ENCODE measurements around the gene UGT1A7. TPM values are rescaled to one million over a fixed set of nuclear protein-coding genes. Genes with fewer than 3 reads are reported as not detected.

UGT1A7 gene
- polyA plus RNA-seq, 1 experiment = 0.04 TPM

- POLR2A ChIA-PET = no interaction called here
- H3K27ac ChIP-seq (ENCODE audit: low read depth, low read length) = no peak overlapping the region
- TF ChIP-seq CTCF (IDR thresholded peaks at IDR 0.05; ENCODE audit: low read depth, low read length) = no peak
- DNase-seq (ENCODE audit: low read depth, low spot score) = no peak
- peaks cover 1% of the 10 kb centered on the region; the same call in 1 of the 2 replicates for H3K9me3 ChIP-seq (ENCODE audit: control insufficient read depth, insufficient read depth, low read length)
- peaks cover 7% of the 10 kb centered on the region for H3K27me3 ChIP-seq (ENCODE audit: control insufficient read depth, insufficient read depth, low read length)
- CTCF ChIA-PET = no interaction called here
- no peak overlapping the region for H3K4me3 ChIP-seq (ENCODE audit: low read depth, low read length)
Observed at GRCh38 chr2:233802132-233802815, 120.6 kb downstream of the UGT1A7 start.

- Histone ChIP-seq H3K27me3 (ENCODE audit: control insufficient read depth, insufficient read depth, low read length) (peaks cover 6% of the 10 kb centered on the region), H3K27ac (ENCODE audit: low read depth, low read length) (no peak overlapping the region), H3K4me3 (ENCODE audit: low read depth, low read length) (no peak overlapping the region), H3K9me3 (ENCODE audit: control insufficient read depth, insufficient read depth, low read length) (peaks cover 5% of the 10 kb centered on the region; the same call in 1 of the 2 replicates)
- ChIA-PET POLR2A (no interaction called here), CTCF (no interaction called here)
- TF ChIP-seq CTCF (IDR thresholded peaks at IDR 0.05; ENCODE audit: low read depth, low read length) = no peak
- DNase-seq (ENCODE audit: low read depth, low spot score) = no peak
Observed at GRCh38 chr2:233803292-233803911, 121.7 kb downstream of the UGT1A7 start.

- DNase-seq (ENCODE audit: low read depth, low spot score) = no peak
- POLR2A ChIA-PET = no interaction called here
Observed at GRCh38 chr2:233803994-233804393, 122.3 kb downstream of the UGT1A7 start.

GRCh38 chr2:233807215-233807865 is 125.6 kb downstream of the UGT1A7 start:
- Histone ChIP-seq H3K27ac (ENCODE audit: low read depth, low read length) (no peak overlapping the region), H3K27me3 (ENCODE audit: control insufficient read depth, insufficient read depth, low read length) (peaks cover 13% of the 10 kb centered on the region), H3K9me3 (ENCODE audit: control insufficient read depth, insufficient read depth, low read length) (peaks cover 5% of the 10 kb centered on the region; the same call in 1 of the 2 replicates), H3K4me3 (ENCODE audit: low read depth, low read length) (no peak overlapping the region)
- ChIA-PET CTCF (no interaction called here), POLR2A (no interaction called here)
- no peak for DNase-seq (ENCODE audit: low read depth, low spot score)
- TF ChIP-seq CTCF (IDR thresholded peaks at IDR 0.05; ENCODE audit: low read depth, low read length) = no peak

More at GRCh38 chr2:233803994-233804393, 122.3 kb downstream of the UGT1A7 start:
- Histone ChIP-seq H3K27me3 (ENCODE audit: control insufficient read depth, insufficient read depth, low read length) (peaks cover 7% of the 10 kb centered on the region), H3K4me3 (ENCODE audit: low read depth, low read length) (no peak overlapping the region), H3K27ac (ENCODE audit: low read depth, low read length) (no peak overlapping the region), H3K9me3 (ENCODE audit: control insufficient read depth, insufficient read depth, low read length) (peaks cover 5% of the 10 kb centered on the region; the same call in 1 of the 2 replicates)
- CTCF ChIA-PET = no interaction called here
- TF ChIP-seq CTCF (IDR thresholded peaks at IDR 0.05; ENCODE audit: low read depth, low read length) = no peak

Measured in AG04450 (cell line).